ENCODE results near the gene OR10W1.

GRCh38 chr11:58222721-58223120 lies 45.3 kb downstream of the OR10W1 start:
- TF ChIP-seq CTCF (IDR thresholded peaks at IDR 0.05; ENCODE audit: insufficient read depth, low read depth, low read length) (no peak), EZH2 (IDR thresholded peaks at IDR 0.05; ENCODE audit: insufficient read depth, low read length) (no peak)

All from astrocyte (in vitro differentiated cells and primary cell).